HCT116 (cell line): ENCODE results near the gene MAGEA8. TPM values are rescaled to one million over a fixed set of nuclear protein-coding genes. Genes with fewer than 3 reads are reported as not detected.

Experiments used
- ATAC-seq: fragments of 200-7000 bp; cut with Tn5 transposase; 2 replicates; pipeline ENCODE4 v1.9.1; 2020; ENCODE audit warnings: mild to moderate bottlenecking, moderate library complexity
- BruUV-seq: library from RNA; stranded (reverse); fragments of 400-500 nt; replicated peaks from 2 replicates; lab custom pipeline; 2021; lab: Mats Ljungman, UMichigan
- CTCF ChIA-PET: fragments of 300-600 bp; sonication (Branson Sonifier 250); formaldehyde crosslinking; loops from one replicate; lab custom pipeline; 2021; ENCODE audit warnings: antibody characterized with exemption; lab: Charles Lee
- POLR2A ChIA-PET: fragments of 300-600, 350-600 bp; sonication (Branson Sonifier 250); formaldehyde crosslinking; loops from one replicate; lab custom pipeline; 2021; ENCODE audit warnings: antibody characterized with exemption; lab: Charles Lee
- RAD21 ChIA-PET, 2 experiments: fragments of 300-600 bp; sonication (Branson Sonifier 250); formaldehyde crosslinking; loops; one replicate each; lab custom pipeline; 2023; ENCODE audit warnings: low total read pairs in 2 of 2; ENCODE audit not compliant: uncharacterized antibody in 2 of 2, unreplicated experiment in 2 of 2, low non-redundant PET in 1 of 2; lab: Charles Lee
- DNase-seq: peaks from one replicate; pipeline ENCODE4 v3.0.0-alpha.2; 2010; ENCODE audit warnings: low read depth, low spot score
- H2AFZ ChIP-seq: fragments of 200-600 bp; shearing (Covaris generic), sonication (generic); 2 replicates; pipeline ENCODE4 v1.6.1; 2017; ENCODE audit warnings: low read depth, mixed run types, mixed read lengths, antibody characterized with exemption, low read length; ENCODE audit not compliant: poor library complexity, severe bottlenecking
- H3K27ac ChIP-seq: 2 replicates; pipeline ENCODE4 v1.5.1; 2012; ENCODE audit warnings: low read depth, low read length
- H3K27me3 ChIP-seq: fragments of 200-600 bp; sonication (generic); 2 replicates; pipeline ENCODE4 v1.6.1; 2016; ENCODE audit warnings: mixed run types, low read length, mixed read lengths; ENCODE audit not compliant: insufficient read depth
- H3K36me3 ChIP-seq, 2 experiments: fragments of 200-500 bp in 1 of 2; fragments of 200-600 bp in 1 of 2; sonication (Bioruptor generic) in 1 of 2; sonication (generic) in 1 of 2; 2 replicates each; pipeline versions ENCODE4 v1.5.1 to v1.6.1; 2014 to 2016; ENCODE audit warnings: low read length in 2 of 2, inconsistent platforms in 1 of 2, mixed read lengths in 1 of 2, mixed run types in 1 of 2; ENCODE audit not compliant: insufficient read depth in 2 of 2, control insufficient read depth in 1 of 2
- H3K4me1 ChIP-seq, 2 experiments: fragments of 200-600 bp in 1 of 2; sonication (generic) in 1 of 2; 2 replicates each; pipeline versions ENCODE4 v1.5.1 to v1.6.1; 2012 to 2017; ENCODE audit warnings: low read length in 2 of 2, inconsistent platforms in 1 of 2, mild to moderate bottlenecking in 1 of 2, mixed read lengths in 1 of 2, mixed run types in 1 of 2, moderate library complexity in 1 of 2; ENCODE audit not compliant: insufficient read depth in 2 of 2, control insufficient read depth in 1 of 2
- H3K4me2 ChIP-seq: fragments of 200-600 bp; sonication (generic); 2 replicates; pipeline ENCODE4 v1.6.1; 2017; ENCODE audit warnings: mixed run types, low read length, mixed read lengths
- H3K4me3 ChIP-seq, 2 experiments: fragments of 200-600 bp in 1 of 2; sonication (generic) in 1 of 2; replicated peaks in 1 of 2; 2 replicates each; pipeline ENCODE4 v1.5.1; 2011 to 2016; ENCODE audit warnings: low read length in 2 of 2, control low read depth in 1 of 2, low read depth in 1 of 2, mild to moderate bottlenecking in 1 of 2, mixed read lengths in 1 of 2, mixed run types in 1 of 2
- H3K79me2 ChIP-seq: fragments of 200-600 bp; sonication (generic); 2 replicates; pipeline ENCODE4 v1.6.1; 2017; ENCODE audit warnings: mild to moderate bottlenecking, mixed run types, low read length, moderate library complexity, mixed read lengths; ENCODE audit not compliant: insufficient read depth
- H3K9ac ChIP-seq: fragments of 200-600 bp; sonication (generic); 2 replicates; pipeline ENCODE4 v1.6.1; 2016; ENCODE audit warnings: low read length, mixed read lengths
- H3K9me2 ChIP-seq: fragments of 200-600 bp; sonication (generic), shearing (Covaris generic); 2 replicates; pipeline ENCODE4 v1.6.1; 2017; ENCODE audit warnings: mixed run types, mild to moderate bottlenecking, moderate library complexity; ENCODE audit not compliant: insufficient read depth
- H3K9me3 ChIP-seq, 2 experiments: fragments of 200-500 bp in 1 of 2; fragments of 200-600 bp in 1 of 2; sonication (Bioruptor generic) in 1 of 2; sonication (generic) in 1 of 2; 2 replicates each; pipeline ENCODE4 v1.6.1; 2014 to 2017; ENCODE audit warnings: low read length in 2 of 2, mixed read lengths in 2 of 2, inconsistent platforms in 1 of 2, low read depth in 1 of 2, mild to moderate bottlenecking in 1 of 2, mixed run types in 1 of 2, moderate library complexity in 1 of 2; ENCODE audit not compliant: control insufficient read depth in 1 of 2, insufficient read depth in 1 of 2
- H4K20me1 ChIP-seq: fragments of 200-600 bp; sonication (generic), shearing (Covaris generic); 2 replicates; pipeline ENCODE4 v1.6.1; 2017; ENCODE audit warnings: mixed run types, mild to moderate bottlenecking, moderate library complexity; ENCODE audit not compliant: insufficient read depth
- CEBPB ChIP-seq: IDR thresholded peaks from 2 replicates; pipeline ENCODE4 v1.6.1; 2012; ENCODE audit warnings: low read depth
- ELF1 ChIP-seq: IDR thresholded peaks from 2 replicates; pipeline ENCODE4 v1.6.1; 2012; ENCODE audit warnings: low read depth, borderline replicate concordance
- EZH2 ChIP-seq: fragments of 200-600 bp; sonication (generic); IDR thresholded peaks from 2 replicates; pipeline ENCODE4 v1.6.1; 2017; ENCODE audit warnings: antibody characterized with exemption, mixed run types
- JUND ChIP-seq: IDR thresholded peaks from 2 replicates; pipeline ENCODE4 v1.6.1; 2012
- POLR2A ChIP-seq: IDR thresholded peaks from 2 replicates; pipeline ENCODE4 v1.7.0; 2011; ENCODE audit warnings: borderline replicate concordance; ENCODE audit not compliant: insufficient read depth, insufficient read length; ENCODE audit errors: extremely low read depth
- RAD21 ChIP-seq: IDR thresholded peaks from 2 replicates; pipeline ENCODE4 v1.6.1; 2012; ENCODE audit warnings: low read depth, mild to moderate bottlenecking
- SIN3A ChIP-seq: IDR thresholded peaks from 2 replicates; pipeline ENCODE4 v1.6.1; 2012; ENCODE audit warnings: low read depth
- TCF7L2 ChIP-seq: IDR thresholded peaks from 2 replicates; pipeline ENCODE4 v1.7.0; 2011; ENCODE audit warnings: borderline replicate concordance, inconsistent platforms; ENCODE audit not compliant: insufficient read depth, insufficient read length; ENCODE audit errors: extremely low read depth
- ZNF274 ChIP-seq: fragments of 200-500 bp; sonication (Bioruptor generic); IDR thresholded peaks from 2 replicates; pipeline ENCODE4 v1.6.1; 2014; ENCODE audit warnings: mild to moderate bottlenecking, low read depth, low read length, inconsistent platforms
- intact Hi-C: fragments of 100-400 bp; cut with micrococcal nuclease; formaldehyde crosslinking; loops from 2 replicates; pipeline ENCODE4 v1.10.0; 2022
- total RNA-seq: library from RNA; stranded (reverse); gene quantifications from one replicate; pipeline ENCODE4 v1.2.1, GENCODE V29; 2021; ENCODE audit not compliant: unreplicated experiment
- TF ChIP-seq, protein P1 (sequence below), 3 experiments: fragments of 200-600 bp in 1 of 3; sonication (generic) in 1 of 3; IDR thresholded peaks in 2 of 3; conservative IDR thresholded peaks in 1 of 3; 2 replicates each; pipeline ENCODE4 v1.5.1; 2012 to 2017; ENCODE audit warnings: low read depth in 2 of 3, low read length in 2 of 3, antibody characterized with exemption in 1 of 3, borderline replicate concordance in 1 of 3, control low read depth in 1 of 3, mild to moderate bottlenecking in 1 of 3, mixed read lengths in 1 of 3, mixed run types in 1 of 3, moderate library complexity in 1 of 3; ENCODE audit not compliant: insufficient read depth in 1 of 3
- TF ChIP-seq, protein P2 (sequence below): IDR thresholded peaks from 2 replicates; pipeline ENCODE4 v1.6.1; 2012
- TF ChIP-seq, protein P3 (sequence below): IDR thresholded peaks from 2 replicates; pipeline ENCODE4 v1.6.1; 2012; ENCODE audit warnings: low read depth
- TF ChIP-seq, protein P4 (sequence below): IDR thresholded peaks from 2 replicates; pipeline ENCODE4 v1.6.1; 2012

Gene MAGEA8
- total RNA-seq, 1 experiment from 2014 or later = not detected

DNA sequence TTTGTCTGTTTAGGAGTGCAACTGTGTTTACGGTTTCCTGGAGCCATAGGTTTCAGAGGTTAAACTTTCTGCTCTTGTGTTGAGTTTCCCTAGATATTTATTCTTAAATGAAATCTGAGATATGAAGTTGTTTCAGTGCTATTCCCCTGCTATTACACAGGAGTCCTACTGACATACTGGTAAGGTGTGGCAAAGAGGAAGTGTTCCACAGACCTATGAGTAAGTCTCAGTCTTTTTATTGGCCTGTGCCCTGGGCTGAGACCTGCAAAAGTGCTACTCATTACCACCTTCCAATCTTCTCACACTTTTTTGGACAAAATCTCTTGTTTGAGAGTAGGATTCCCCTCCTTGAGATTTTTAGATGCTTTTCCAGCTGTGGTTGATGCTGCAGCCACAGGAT is 35.6 kb upstream of the MAGEA8 start:
- intact Hi-C loops = no loop called here
- no peak for DNase-seq
- CTCF ChIA-PET = no interaction called here
- Histone ChIP-seq H3K27me3 (no peaks in the 10 kb centered on the region), H3K9me3 (no peaks in the 10 kb centered on the region), H2AFZ (no peak overlapping the region), H3K4me3 (no peak overlapping the region)
- TF ChIP-seq, protein P1, sequence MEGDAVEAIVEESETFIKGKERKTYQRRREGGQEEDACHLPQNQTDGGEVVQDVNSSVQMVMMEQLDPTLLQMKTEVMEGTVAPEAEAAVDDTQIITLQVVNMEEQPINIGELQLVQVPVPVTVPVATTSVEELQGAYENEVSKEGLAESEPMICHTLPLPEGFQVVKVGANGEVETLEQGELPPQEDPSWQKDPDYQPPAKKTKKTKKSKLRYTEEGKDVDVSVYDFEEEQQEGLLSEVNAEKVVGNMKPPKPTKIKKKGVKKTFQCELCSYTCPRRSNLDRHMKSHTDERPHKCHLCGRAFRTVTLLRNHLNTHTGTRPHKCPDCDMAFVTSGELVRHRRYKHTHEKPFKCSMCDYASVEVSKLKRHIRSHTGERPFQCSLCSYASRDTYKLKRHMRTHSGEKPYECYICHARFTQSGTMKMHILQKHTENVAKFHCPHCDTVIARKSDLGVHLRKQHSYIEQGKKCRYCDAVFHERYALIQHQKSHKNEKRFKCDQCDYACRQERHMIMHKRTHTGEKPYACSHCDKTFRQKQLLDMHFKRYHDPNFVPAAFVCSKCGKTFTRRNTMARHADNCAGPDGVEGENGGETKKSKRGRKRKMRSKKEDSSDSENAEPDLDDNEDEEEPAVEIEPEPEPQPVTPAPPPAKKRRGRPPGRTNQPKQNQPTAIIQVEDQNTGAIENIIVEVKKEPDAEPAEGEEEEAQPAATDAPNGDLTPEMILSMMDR (IDR thresholded peaks at IDR 0.05 in 2 of 3, conservative IDR thresholded peaks at IDR 0.05 in 1 of 3; ENCODE audit: borderline replicate concordance in 1 of 3, insufficient read depth in 1 of 3, low read depth in 2 of 3, low read length in 2 of 3) = no peak
- TF ChIP-seq, protein P2, sequence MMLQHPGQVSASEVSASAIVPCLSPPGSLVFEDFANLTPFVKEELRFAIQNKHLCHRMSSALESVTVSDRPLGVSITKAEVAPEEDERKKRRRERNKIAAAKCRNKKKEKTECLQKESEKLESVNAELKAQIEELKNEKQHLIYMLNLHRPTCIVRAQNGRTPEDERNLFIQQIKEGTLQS = no peak
- TF ChIP-seq TCF7L2 (no peak), ZNF274 (no peak), ELF1 (no peak), RAD21 (no peak), POLR2A (no peak), JUND (no peak), CEBPB (no peak), EZH2 (no peak), SIN3A (no peak)
- TF ChIP-seq, protein P3, sequence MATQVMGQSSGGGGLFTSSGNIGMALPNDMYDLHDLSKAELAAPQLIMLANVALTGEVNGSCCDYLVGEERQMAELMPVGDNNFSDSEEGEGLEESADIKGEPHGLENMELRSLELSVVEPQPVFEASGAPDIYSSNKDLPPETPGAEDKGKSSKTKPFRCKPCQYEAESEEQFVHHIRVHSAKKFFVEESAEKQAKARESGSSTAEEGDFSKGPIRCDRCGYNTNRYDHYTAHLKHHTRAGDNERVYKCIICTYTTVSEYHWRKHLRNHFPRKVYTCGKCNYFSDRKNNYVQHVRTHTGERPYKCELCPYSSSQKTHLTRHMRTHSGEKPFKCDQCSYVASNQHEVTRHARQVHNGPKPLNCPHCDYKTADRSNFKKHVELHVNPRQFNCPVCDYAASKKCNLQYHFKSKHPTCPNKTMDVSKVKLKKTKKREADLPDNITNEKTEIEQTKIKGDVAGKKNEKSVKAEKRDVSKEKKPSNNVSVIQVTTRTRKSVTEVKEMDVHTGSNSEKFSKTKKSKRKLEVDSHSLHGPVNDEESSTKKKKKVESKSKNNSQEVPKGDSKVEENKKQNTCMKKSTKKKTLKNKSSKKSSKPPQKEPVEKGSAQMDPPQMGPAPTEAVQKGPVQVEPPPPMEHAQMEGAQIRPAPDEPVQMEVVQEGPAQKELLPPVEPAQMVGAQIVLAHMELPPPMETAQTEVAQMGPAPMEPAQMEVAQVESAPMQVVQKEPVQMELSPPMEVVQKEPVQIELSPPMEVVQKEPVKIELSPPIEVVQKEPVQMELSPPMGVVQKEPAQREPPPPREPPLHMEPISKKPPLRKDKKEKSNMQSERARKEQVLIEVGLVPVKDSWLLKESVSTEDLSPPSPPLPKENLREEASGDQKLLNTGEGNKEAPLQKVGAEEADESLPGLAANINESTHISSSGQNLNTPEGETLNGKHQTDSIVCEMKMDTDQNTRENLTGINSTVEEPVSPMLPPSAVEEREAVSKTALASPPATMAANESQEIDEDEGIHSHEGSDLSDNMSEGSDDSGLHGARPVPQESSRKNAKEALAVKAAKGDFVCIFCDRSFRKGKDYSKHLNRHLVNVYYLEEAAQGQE = no peak
- TF ChIP-seq, protein P4, sequence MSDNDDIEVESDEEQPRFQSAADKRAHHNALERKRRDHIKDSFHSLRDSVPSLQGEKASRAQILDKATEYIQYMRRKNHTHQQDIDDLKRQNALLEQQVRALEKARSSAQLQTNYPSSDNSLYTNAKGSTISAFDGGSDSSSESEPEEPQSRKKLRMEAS = no peak
- TF ChIP-seq, all 23 proteins: peak for 0
- no peaks in the 10 kb centered on the region for H3K4me1 ChIP-seq
- RAD21 ChIA-PET = no interaction called here
- no peaks in the 10 kb centered on the region for H3K9me2 ChIP-seq
- no peak overlapping the region for H3K9ac ChIP-seq
- no peaks in the 10 kb centered on the region for H3K79me2 ChIP-seq
- H3K4me2 ChIP-seq = no peak overlapping the region
- no peaks in the 10 kb centered on the region for H4K20me1 ChIP-seq
- no peak for ATAC-seq
- no TSS peak for BruUV-seq
- POLR2A ChIA-PET = no interaction called here
- H3K27ac ChIP-seq = no peak overlapping the region
- H3K36me3 ChIP-seq = no peaks in the 10 kb centered on the region
